HepG2 (cell line): ENCODE measurements around the gene HDAC4. TPM values are rescaled to one million over a fixed set of nuclear protein-coding genes. Genes with fewer than 3 reads are reported as not detected.

Experiments
- ATAC-seq: fragments of 200-7000 bp; cut with Tn5 transposase; 3 replicates; pipeline ENCODE4 v1.9.1; 2020; ENCODE audit warnings: mild to moderate bottlenecking, moderate library complexity
- BruUV-seq: library from RNA; stranded (reverse); fragments of 400-500 nt; replicated peaks from 2 replicates; lab custom pipeline; 2021; lab: Mats Ljungman, UMichigan
- CTCF ChIA-PET: fragments of 300-600 bp; formaldehyde crosslinking; extraction: SDS; loops from one replicate; lab custom pipeline; 2021; ENCODE audit warnings: low total read pairs, inconsistent platforms, low intra/inter-chr PET ratio; lab: Yijun Ruan, JAX
- POLR2A ChIA-PET: fragments of 350-600 bp; sonication (Branson Sonifier 250); formaldehyde crosslinking; loops from one replicate; lab custom pipeline; 2020; ENCODE audit warnings: antibody characterized with exemption, inconsistent platforms; lab: Yijun Ruan, JAX
- DNase-seq: peaks from one replicate; pipeline ENCODE4 v3.0.0-alpha.2; 2015; ENCODE audit warnings: low spot score
- FAIRE-seq: peaks from 3 replicates; lab custom pipeline; 2011; peaks lifted over from hg19 to GRCh38; lab: Jason Lieb, UNC
- H2AFZ ChIP-seq: one replicate; pipeline ENCODE4 v1.6.1; 2011; ENCODE audit warnings: low read length, inconsistent platforms
- H3K27ac ChIP-seq: fragments of 300-600 bp; 3 replicates; pipeline ENCODE4 v1.8.0; 2011; ENCODE audit warnings: mixed run types, mild to moderate bottlenecking, mixed read lengths, low read length, inconsistent platforms; ENCODE audit not compliant: insufficient read depth; ENCODE audit errors: extremely low read length
- H3K27me3 ChIP-seq, 2 experiments: fragments of 200-600 bp in 1 of 2; 2 replicates in 1 of 2; 3 replicates in 1 of 2; pipeline versions ENCODE4 v1.6.0 to v1.8.0; 2011; ENCODE audit warnings: low read length in 2 of 2, mild to moderate bottlenecking in 2 of 2, moderate library complexity in 2 of 2, inconsistent platforms in 1 of 2; ENCODE audit not compliant: insufficient read depth in 2 of 2, control insufficient read depth in 1 of 2
- H3K36me3 ChIP-seq, 2 experiments: fragments of 200-600 bp in 1 of 2; replicated peaks in 1 of 2; 2 replicates in 1 of 2; 3 replicates in 1 of 2; pipeline versions ENCODE4 v1.5.1 to v1.8.0; 2011; ENCODE audit warnings: low read length in 2 of 2, inconsistent platforms in 1 of 2; ENCODE audit not compliant: insufficient read depth in 2 of 2, control insufficient read depth in 1 of 2
- H3K4me1 ChIP-seq: 2 replicates; pipeline ENCODE4 v1.5.1; 2012; ENCODE audit warnings: low read length, inconsistent platforms; ENCODE audit not compliant: insufficient read depth
- H3K4me2 ChIP-seq: 2 replicates; pipeline ENCODE4 v1.6.0; 2011; ENCODE audit warnings: low read depth, low read length, inconsistent platforms
- H3K4me3 ChIP-seq, 3 experiments: fragments of 200-600 bp in 1 of 3; sonication (generic), shearing (Covaris generic) in 1 of 3; replicated peaks in 1 of 3; 2 replicates each; pipeline ENCODE4 v1.5.1; 2011 to 2016; ENCODE audit warnings: low read length in 3 of 3, inconsistent platforms in 2 of 3, low read depth in 2 of 3, mild to moderate bottlenecking in 2 of 3, control low read depth in 1 of 3, mixed read lengths in 1 of 3; ENCODE audit not compliant: insufficient read depth in 1 of 3
- H3K79me2 ChIP-seq: one replicate; pipeline ENCODE4 v1.6.1; 2011; ENCODE audit warnings: low read length, inconsistent platforms; ENCODE audit not compliant: insufficient read depth
- H3K9ac ChIP-seq: 2 replicates; pipeline ENCODE4 v1.6.0; 2011; ENCODE audit warnings: mild to moderate bottlenecking, low read depth, low read length, inconsistent platforms; ENCODE audit not compliant: insufficient read depth
- H3K9me3 ChIP-seq: 2 replicates; pipeline ENCODE4 v1.5.1; 2012; ENCODE audit warnings: mild to moderate bottlenecking, low read length
- H4K20me1 ChIP-seq: 2 replicates; pipeline ENCODE4 v1.6.0; 2011; ENCODE audit warnings: inconsistent platforms, mild to moderate bottlenecking, low read length, moderate library complexity; ENCODE audit not compliant: insufficient read depth
- CBX5 ChIP-seq: sonication (generic); formaldehyde crosslinking; IDR thresholded peaks from 2 replicates; pipeline ENCODE4 v1.4.0; 2020; ENCODE audit warnings: missing genetic modification reagents, borderline replicate concordance
- FOXM1 ChIP-seq: sonication (generic); formaldehyde crosslinking; IDR thresholded peaks from 2 replicates; pipeline ENCODE4 v1.5.0; 2020; ENCODE audit warnings: missing genetic modification reagents
- HOXA7 ChIP-seq: sonication (generic); formaldehyde crosslinking; IDR thresholded peaks from 2 replicates; pipeline ENCODE4 v1.8.1; 2022; ENCODE audit warnings: mild to moderate bottlenecking, missing genetic modification reagents, moderate library complexity
- KLF11 ChIP-seq: IDR thresholded peaks from 2 replicates; pipeline ENCODE4 v1.6.1; 2016; ENCODE audit warnings: missing compliant biosample characterization
- KLF6 ChIP-seq: IDR thresholded peaks from 2 replicates; pipeline ENCODE4 v1.8.0; 2016; ENCODE audit warnings: missing biosample characterization, missing genetic modification reagents
- KMT2A ChIP-seq: sonication (generic); formaldehyde crosslinking; IDR thresholded peaks from 2 replicates; pipeline ENCODE4 v1.4.0; 2020; ENCODE audit warnings: missing genetic modification reagents
- REL ChIP-seq: sonication (generic); formaldehyde crosslinking; conservative IDR thresholded peaks from 2 replicates; pipeline ENCODE4 v1.8.0; 2022; ENCODE audit warnings: mild to moderate bottlenecking, missing genetic modification reagents, moderate library complexity
- SOX13 ChIP-seq, 3 experiments: fragments of 450-650 bp in 1 of 3; sonication (generic) in 1 of 3; formaldehyde crosslinking in 1 of 3; IDR thresholded peaks in 2 of 3; conservative IDR thresholded peaks in 1 of 3; 2 replicates each; pipeline versions ENCODE4 v1.5.0 to v1.6.1; 2016 to 2020; ENCODE audit warnings: antibody characterized with exemption in 1 of 3, mild to moderate bottlenecking in 1 of 3, missing compliant biosample characterization in 1 of 3, missing genetic modification reagents in 1 of 3, moderate library complexity in 1 of 3
- TAF1 ChIP-seq: sonication (generic); formaldehyde crosslinking; IDR thresholded peaks from 2 replicates; pipeline ENCODE4 v1.4.0; 2020; ENCODE audit warnings: missing genetic modification reagents
- TCF7 ChIP-seq: sonication (generic); IDR thresholded peaks from 2 replicates; pipeline ENCODE4 v1.6.1; 2016; ENCODE audit warnings: antibody characterized with exemption, low read depth
- YY1 ChIP-seq: IDR thresholded peaks from 2 replicates; pipeline ENCODE4 v1.6.1; 2011; ENCODE audit warnings: low read length, low read depth, moderate library complexity, mild to moderate bottlenecking; ENCODE audit not compliant: insufficient read depth, insufficient replicate concordance
- ZFP1 ChIP-seq: IDR thresholded peaks from 2 replicates; pipeline ENCODE4 v1.6.1; 2016
- ZNF292 ChIP-seq: sonication (generic); formaldehyde crosslinking; IDR thresholded peaks from 2 replicates; pipeline ENCODE4 v1.8.1; 2022; ENCODE audit warnings: mild to moderate bottlenecking, low read depth, missing genetic modification reagents, borderline replicate concordance
- ZNF337 ChIP-seq: sonication (generic); formaldehyde crosslinking; IDR thresholded peaks from 2 replicates; pipeline ENCODE4 v1.5.1; 2020; ENCODE audit warnings: missing genetic modification reagents, low read depth, mild to moderate bottlenecking, borderline replicate concordance
- ZNF550 ChIP-seq: sonication (generic); formaldehyde crosslinking; IDR thresholded peaks from 2 replicates; pipeline ENCODE4 v1.4.0; 2020; ENCODE audit warnings: mild to moderate bottlenecking, missing genetic modification reagents, borderline replicate concordance
- ZNF569 ChIP-seq: sonication (generic); formaldehyde crosslinking; IDR thresholded peaks from 2 replicates; pipeline ENCODE4 v1.5.0; 2020; ENCODE audit warnings: mild to moderate bottlenecking, missing genetic modification reagents, moderate library complexity, borderline replicate concordance
- WGBS: methylation state at CpG from one replicate; pipeline ENCODE4 v1.1.6; 2017; ENCODE audit warnings: low lambda C conversion rate; 5-methylcytosine and 5-hydroxymethylcytosine counted together
- in situ Hi-C: cut with HindIII; loops from 2 replicates; pipeline ENCODE4 v1.10.0; 2017; ENCODE audit warnings: low pct_unique_long_range_greater_than_20kb; ENCODE audit not compliant: extremely low pct_ligation_motif_present
- intact Hi-C: fragments of 100-400 bp; cut with micrococcal nuclease; formaldehyde crosslinking; loops from one replicate; pipeline ENCODE4 v1.10.0; 2022; ENCODE audit not compliant: unreplicated experiment
- polyA plus RNA-seq, 8 experiments: library from polyadenylated mRNA; depleted of rRNA in 3 of 8; stranded (reverse) in 7 of 8; unstranded in 1 of 8; fragments of >200 nt; fragmentation: Illumina TruSeq in 4 of 8; extraction: Trizol in 4 of 8; gene quantifications; 2 replicates each; pipeline versions ENCODE4 v1.2.1 to v1.2.3, GENCODE V29; 2011 to 2016; ENCODE audit warnings: low read depth in 4 of 8, missing spikeins in 1 of 8, mixed read lengths in 1 of 8; ENCODE audit not compliant: insufficient read depth in 1 of 8
- total RNA-seq, 5 experiments: library from RNA; depleted of rRNA; stranded (reverse); fragments of >200 nt; fragmentation: Illumina TruSeq; extraction: Trizol; gene quantifications; 2 replicates each; pipeline ENCODE4 v1.2.3, GENCODE V29; 2016; ENCODE audit warnings: low read depth in 1 of 5
- TF ChIP-seq, protein P1 (sequence below): sonication (generic); formaldehyde crosslinking; IDR thresholded peaks from 2 replicates; pipeline ENCODE4 v1.4.0; 2020; ENCODE audit warnings: mild to moderate bottlenecking, missing genetic modification reagents
- TF ChIP-seq, protein P2 (sequence below): sonication (generic); formaldehyde crosslinking; IDR thresholded peaks from 2 replicates; pipeline ENCODE4 v1.4.0; 2020; ENCODE audit warnings: missing genetic modification reagents
- TF ChIP-seq, protein P3 (sequence below): IDR thresholded peaks from 2 replicates; pipeline ENCODE4 v1.6.1; 2016; ENCODE audit warnings: low read depth, missing genetic modification reagents, missing compliant biosample characterization

HDAC4 gene
- total and polyA plus RNA-seq, 2 of the 13 experiments (the other 11 are each of a cell fraction or from before 2014, with no cell fraction given) = 10.1 to 11.5 TPM

DNA sequence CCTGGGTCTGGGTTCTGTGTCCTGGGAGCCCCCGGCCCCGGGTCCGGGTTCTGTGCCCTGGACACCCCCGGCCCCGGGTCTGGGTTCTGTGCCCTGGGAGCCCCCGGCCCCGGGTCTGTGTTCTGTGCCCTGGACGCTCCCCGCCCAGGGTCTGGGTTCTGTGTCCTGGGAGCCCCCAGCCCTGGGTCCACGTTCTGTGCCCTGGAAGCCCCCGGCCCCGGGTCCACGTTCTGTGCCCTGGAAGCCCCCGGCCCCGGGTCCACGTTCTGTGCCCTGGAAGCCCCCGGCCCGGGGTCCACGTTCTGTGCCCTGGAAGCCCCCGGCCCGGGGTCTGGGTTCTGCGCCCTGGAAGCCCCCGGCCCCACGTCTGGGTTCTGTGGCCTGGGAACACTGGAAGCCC, 299.0 kb downstream of the HDAC4 start:
- H3K4me2 ChIP-seq = no peak overlapping the region
- no peaks in the 10 kb centered on the region for H3K27me3 ChIP-seq
- no peaks in the 10 kb centered on the region for H3K79me2 ChIP-seq
- H3K4me1 ChIP-seq = no peaks in the 10 kb centered on the region
- ChIA-PET POLR2A (no interaction called here), CTCF (no interaction called here)
- TF ChIP-seq YY1 = no peak
- no peak for TF ChIP-seq TAF1 (CRISPR knock-in tag)
- no peak for TF ChIP-seq ZNF569
- TF ChIP-seq ZNF292 = no peak
- TF ChIP-seq HOXA7 = no peak
- TF ChIP-seq, protein P1, sequence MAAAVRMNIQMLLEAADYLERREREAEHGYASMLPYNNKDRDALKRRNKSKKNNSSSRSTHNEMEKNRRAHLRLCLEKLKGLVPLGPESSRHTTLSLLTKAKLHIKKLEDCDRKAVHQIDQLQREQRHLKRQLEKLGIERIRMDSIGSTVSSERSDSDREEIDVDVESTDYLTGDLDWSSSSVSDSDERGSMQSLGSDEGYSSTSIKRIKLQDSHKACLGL = no peak
- no peak for TF ChIP-seq REL (CRISPR knock-in tag)
- TF ChIP-seq KLF6 (CRISPR knock-in tag) = no peak
- no peak for TF ChIP-seq SOX13 (IDR thresholded peaks at IDR 0.05)
- TF ChIP-seq SOX13 (CRISPR knock-in tag; conservative IDR thresholded peaks at IDR 0.05 in 1 of 2, IDR thresholded peaks at IDR 0.05 in 1 of 2) = no peak
- no peak for TF ChIP-seq FOXM1
- TF ChIP-seq, protein P2, sequence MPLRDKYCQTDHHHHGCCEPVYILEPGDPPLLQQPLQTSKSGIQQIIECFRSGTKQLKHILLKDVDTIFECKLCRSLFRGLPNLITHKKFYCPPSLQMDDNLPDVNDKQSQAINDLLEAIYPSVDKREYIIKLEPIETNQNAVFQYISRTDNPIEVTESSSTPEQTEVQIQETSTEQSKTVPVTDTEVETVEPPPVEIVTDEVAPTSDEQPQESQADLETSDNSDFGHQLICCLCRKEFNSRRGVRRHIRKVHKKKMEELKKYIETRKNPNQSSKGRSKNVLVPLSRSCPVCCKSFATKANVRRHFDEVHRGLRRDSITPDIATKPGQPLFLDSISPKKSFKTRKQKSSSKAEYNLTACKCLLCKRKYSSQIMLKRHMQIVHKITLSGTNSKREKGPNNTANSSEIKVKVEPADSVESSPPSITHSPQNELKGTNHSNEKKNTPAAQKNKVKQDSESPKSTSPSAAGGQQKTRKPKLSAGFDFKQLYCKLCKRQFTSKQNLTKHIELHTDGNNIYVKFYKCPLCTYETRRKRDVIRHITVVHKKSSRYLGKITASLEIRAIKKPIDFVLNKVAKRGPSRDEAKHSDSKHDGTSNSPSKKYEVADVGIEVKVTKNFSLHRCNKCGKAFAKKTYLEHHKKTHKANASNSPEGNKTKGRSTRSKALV (CRISPR knock-in tag) = no peak
- no peak for TF ChIP-seq KLF11 (CRISPR knock-in tag)
- no peak for TF ChIP-seq KMT2A (CRISPR knock-in tag)
- TF ChIP-seq TCF7 = no peak
- no peak for TF ChIP-seq ZFP1 (CRISPR knock-in tag)
- no peak for TF ChIP-seq CBX5 (CRISPR knock-in tag)
- TF ChIP-seq, protein P3, sequence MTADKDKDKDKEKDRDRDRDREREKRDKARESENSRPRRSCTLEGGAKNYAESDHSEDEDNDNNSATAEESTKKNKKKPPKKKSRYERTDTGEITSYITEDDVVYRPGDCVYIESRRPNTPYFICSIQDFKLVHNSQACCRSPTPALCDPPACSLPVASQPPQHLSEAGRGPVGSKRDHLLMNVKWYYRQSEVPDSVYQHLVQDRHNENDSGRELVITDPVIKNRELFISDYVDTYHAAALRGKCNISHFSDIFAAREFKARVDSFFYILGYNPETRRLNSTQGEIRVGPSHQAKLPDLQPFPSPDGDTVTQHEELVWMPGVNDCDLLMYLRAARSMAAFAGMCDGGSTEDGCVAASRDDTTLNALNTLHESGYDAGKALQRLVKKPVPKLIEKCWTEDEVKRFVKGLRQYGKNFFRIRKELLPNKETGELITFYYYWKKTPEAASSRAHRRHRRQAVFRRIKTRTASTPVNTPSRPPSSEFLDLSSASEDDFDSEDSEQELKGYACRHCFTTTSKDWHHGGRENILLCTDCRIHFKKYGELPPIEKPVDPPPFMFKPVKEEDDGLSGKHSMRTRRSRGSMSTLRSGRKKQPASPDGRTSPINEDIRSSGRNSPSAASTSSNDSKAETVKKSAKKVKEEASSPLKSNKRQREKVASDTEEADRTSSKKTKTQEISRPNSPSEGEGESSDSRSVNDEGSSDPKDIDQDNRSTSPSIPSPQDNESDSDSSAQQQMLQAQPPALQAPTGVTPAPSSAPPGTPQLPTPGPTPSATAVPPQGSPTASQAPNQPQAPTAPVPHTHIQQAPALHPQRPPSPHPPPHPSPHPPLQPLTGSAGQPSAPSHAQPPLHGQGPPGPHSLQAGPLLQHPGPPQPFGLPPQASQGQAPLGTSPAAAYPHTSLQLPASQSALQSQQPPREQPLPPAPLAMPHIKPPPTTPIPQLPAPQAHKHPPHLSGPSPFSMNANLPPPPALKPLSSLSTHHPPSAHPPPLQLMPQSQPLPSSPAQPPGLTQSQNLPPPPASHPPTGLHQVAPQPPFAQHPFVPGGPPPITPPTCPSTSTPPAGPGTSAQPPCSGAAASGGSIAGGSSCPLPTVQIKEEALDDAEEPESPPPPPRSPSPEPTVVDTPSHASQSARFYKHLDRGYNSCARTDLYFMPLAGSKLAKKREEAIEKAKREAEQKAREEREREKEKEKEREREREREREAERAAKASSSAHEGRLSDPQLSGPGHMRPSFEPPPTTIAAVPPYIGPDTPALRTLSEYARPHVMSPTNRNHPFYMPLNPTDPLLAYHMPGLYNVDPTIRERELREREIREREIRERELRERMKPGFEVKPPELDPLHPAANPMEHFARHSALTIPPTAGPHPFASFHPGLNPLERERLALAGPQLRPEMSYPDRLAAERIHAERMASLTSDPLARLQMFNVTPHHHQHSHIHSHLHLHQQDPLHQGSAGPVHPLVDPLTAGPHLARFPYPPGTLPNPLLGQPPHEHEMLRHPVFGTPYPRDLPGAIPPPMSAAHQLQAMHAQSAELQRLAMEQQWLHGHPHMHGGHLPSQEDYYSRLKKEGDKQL (CRISPR knock-in tag) = no peak
- TF ChIP-seq ZNF550 = no peak
- no peak for TF ChIP-seq ZNF337 (CRISPR knock-in tag)
- 0 out of 2 replicates have a peak, but pooled peaks cover 3% of the 10 kb centered on the region for H4K20me1 ChIP-seq
- no TSS peak for BruUV-seq
- peaks cover 17 to 31% of the 10 kb centered on the region in 2 experiments; a peak in 4 of 5 replicates for H3K36me3 ChIP-seq
- DNase-seq (no peak), ATAC-seq (no peak), FAIRE-seq (no peak)
- no peak overlapping the region for H2AFZ ChIP-seq
- no peak overlapping the region for H3K27ac ChIP-seq
- H3K9me3 ChIP-seq = no peaks in the 10 kb centered on the region
- in situ Hi-C loops (no loop called here), intact Hi-C loops (no loop called here)
- WGBS = 96% methylated on average over 23 of the region's 24 CpGs
- H3K9ac ChIP-seq = no peak overlapping the region
- no peak overlapping the region for H3K4me3 ChIP-seq
